ENCODE data around the gene EMSY.

DNA sequence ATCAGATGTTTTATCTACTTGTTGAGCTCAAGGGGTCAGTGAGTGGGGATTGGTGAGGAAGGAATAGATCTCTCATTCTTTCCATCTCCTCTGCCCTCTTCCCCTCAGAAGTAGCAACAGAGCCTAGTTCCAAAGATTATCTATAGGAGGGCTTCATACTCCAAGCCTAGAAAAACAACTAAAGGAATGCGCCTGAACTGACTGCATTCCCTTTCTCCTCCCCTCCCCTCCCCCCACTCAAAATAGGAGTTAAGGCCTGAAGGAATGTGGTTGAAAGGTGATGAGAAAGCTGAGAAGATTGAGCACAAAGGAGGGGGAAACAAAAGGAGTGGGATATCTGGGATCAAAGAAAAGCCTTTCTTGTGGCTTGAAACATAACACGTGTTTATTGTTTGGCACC lies 10.5 kb downstream of the EMSY start:
- TF ChIP-seq POLR2A (IDR thresholded peaks at IDR 0.05) (no peak), CTCF (IDR thresholded peaks at IDR 0.05) (no peak)
